ENCODE measurements around the gene SERPINE1.

SERPINE1 gene

DNA sequence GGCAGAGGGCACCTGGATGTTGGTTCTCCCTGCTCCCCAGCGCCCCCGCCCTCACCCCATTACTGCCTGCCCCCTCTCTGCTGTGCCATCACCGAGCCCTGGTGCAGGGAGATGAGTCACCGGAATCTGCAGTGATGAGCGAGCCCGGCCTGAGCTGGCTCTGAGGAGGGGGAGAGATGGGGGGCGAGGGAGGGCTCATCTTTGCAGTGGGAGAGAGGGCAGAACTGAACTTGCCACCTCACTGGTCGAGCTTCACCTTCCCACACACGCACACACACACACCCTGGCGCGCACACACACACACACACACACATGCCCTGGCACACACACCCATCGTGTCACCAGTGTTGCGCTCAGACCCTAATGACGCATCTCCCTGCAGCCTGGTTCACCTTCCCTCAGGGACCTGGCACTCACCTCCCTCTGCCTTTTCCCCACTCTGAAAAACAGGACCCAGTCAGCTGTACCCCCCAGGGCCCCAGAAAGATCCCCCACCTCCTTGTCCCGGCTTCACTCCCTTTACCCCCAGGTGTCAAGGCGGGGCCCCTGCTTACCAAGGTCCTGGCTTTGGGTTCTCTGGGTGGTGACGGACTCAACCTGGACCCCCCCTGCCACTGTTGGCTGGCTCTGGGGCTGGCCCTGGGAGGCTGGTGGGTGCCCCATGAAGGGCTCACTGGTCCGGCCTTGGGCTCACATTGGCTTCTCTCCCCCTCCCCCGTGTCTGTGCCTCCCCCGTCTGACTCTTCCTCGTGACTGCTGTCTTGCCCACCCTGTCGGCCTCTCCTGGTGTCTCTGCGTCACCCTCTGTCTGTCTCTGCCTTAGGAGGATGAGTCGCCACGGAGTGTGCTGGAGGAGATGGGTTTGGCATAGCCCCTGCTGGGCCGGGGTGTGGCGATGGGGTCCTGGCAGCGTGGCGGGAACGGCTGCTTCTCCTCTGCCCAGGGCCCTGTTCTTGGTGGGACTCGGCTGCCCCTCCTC lies 33.1 kb downstream of the SERPINE1 start:
- peak; percentile 55 for DNase-seq

DNA sequence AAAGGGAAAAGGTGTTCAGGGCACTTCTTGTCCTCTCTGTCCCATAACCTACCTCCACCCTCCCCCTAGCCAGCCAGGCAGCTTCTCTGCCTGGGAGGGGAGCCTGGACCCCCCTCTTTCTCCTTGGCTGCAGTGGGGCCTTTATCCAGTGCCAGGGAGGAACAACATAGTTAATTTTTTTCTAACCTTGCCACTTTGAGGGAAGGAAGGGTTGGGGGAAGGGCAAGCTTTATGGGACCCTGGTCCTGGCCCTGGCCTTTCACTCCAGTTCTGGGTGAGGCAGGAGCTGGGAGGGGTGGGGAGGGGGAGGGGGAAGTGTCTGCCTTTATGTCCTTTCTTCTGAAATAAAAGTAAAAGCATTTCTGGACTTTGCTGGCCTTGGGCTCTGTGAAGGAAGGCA lies 34.0 kb downstream of the SERPINE1 start:
- no peak for DNase-seq

DNA sequence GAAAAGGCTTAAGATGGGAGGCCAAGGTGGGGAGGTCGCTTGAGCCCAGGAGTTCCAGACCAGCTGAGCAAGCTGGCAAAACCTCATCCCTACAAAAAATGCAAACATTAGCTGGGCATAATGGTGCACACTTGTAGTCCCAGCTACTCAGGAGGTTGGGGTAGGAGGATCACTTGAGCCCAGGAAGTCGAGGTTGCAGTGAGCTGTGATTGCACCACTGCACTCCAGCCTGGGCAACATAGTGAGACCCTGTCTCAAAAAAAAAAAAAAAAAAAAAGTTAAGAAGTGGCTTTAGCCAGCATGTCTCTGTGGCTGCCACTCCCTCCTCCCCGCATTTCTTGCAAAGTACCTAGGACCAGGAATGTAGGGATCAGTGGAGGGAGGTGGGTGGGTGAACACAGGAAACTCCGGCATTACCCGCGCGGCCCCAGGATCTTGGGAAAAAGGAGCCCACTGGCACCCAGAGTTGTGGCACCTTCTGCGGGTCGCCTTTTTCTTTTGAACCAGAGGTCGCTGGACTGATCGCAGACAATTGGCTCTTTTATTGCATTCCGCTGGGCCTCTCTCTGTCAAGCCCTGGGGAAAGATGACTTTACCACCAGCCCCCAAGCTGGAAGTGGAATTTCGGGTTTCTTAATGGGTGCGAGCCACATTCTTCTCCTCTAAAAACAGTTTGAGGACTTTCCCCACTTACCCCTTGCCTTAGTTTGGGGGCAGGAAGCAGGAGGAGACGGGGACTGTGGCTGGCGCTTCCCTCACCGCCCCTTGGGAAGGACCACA lies 35.0 kb downstream of the SERPINE1 start:
- DNase-seq = no peak

DNA sequence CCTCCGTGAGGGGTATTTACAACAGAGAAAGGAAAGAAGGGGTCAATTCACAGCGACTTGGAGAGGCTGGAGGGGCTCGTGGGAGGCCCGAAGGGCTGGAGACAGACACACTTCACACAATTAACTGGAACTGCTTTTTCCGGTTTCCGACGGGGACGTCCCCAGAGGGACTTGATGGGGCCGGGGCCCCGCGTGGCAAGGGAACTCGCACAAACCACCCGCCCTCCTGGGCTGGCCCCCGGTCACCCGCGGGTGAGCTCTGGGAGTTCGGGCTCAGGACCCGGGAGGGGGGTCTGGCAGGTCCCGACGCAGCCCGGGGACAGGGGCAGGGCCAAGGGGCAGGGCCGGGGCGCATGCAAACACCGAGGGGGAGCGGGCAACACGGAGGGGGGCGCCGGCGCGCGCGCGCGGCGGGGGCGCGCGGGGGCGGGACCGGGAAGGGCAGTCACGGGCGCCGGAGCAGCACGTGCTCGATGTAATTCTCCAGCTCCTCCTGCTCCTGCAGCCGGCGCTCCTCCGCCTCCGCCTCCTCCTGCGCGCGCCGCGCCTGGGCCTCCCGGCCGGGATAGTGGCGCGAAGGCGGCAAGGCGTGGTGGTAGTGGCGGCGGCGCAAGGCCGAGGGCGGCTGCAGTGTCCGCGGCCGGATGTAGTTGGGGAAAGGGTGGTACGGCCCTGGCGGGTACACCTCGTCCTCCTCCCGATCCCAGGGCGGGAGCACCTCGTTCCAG lies 35.8 kb downstream of the SERPINE1 start:
- peak; percentile 68 for DNase-seq

DNA sequence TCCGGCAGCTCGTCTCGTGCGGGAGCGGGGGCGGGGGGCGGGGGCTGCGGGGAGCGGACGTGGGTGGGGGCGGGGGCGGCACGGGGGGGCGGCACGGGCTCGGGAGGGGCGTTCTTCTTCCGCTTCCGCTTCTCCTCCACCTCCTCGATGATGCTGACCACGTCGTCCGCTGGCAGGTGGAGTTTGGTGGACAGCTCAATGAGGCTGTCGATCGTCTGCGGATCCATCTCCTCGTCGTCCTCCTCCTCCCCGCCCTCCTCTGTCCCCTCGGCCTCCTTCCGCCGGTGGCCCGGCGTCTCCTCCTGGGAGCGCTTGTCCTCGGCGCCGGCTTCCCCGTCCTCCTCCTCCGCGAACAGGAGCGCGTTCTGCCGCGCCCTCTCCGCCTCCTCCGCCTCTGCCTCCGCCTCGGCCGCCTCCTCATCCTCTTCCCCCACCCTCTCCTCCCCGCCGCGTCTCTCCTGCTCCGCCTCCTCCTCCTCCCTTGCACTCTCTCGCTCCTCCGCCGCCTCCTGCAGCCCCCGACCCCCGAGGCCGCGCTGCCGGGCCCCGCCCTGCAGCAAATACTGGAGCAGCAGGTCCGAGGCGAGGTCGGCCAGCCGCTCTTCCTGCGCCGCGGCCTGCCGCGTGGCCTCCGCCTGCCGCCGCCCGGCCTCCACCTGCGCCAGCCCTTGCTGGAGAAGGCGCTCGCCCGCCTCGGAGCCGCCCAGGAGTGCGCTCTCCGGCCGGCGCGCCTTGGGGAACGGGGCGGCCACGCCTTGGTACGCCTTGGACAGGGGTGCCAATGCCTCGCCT lies 36.6 kb downstream of the SERPINE1 start:
- DNase-seq = peak; percentile 38

DNA sequence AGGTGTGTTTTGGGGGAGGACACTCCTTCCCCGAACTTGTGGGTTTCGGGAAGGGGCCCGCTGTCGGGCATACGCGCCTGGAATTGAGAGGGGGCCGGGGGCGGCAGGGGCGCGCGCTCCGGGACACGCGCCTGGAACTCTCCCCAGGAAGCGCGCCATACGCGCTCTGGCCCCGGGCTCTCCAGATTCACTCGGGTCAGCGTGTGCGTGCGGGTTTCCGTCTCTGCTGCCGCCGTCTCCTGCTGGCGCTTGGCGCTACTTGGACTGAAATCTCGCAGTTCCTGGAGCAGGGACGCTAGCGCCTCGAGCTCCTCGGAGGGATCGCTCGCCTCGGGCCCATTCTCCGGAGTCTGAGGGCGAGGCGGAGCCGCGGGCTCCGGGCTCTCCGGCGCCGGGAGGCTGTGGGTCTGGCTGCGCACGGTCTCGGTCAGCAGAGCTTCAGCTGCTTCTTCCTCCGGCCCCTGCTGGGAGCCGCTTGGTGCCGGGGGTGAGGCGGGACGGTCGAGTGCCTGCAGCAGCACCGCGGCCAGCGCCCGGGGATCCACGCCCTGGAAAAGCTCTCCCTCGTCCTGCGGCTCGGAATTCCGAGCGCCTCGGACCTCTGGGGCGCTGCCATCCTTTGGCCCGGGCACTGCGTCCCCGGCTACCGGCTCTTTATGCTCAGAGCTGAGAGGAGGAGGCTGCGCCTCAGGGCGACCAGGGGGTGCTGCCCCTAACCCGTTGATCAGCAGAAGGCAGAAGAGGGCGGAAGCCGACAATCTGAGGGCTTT lies 37.4 kb downstream of the SERPINE1 start:
- DNase-seq = peak; percentile 47

DNA sequence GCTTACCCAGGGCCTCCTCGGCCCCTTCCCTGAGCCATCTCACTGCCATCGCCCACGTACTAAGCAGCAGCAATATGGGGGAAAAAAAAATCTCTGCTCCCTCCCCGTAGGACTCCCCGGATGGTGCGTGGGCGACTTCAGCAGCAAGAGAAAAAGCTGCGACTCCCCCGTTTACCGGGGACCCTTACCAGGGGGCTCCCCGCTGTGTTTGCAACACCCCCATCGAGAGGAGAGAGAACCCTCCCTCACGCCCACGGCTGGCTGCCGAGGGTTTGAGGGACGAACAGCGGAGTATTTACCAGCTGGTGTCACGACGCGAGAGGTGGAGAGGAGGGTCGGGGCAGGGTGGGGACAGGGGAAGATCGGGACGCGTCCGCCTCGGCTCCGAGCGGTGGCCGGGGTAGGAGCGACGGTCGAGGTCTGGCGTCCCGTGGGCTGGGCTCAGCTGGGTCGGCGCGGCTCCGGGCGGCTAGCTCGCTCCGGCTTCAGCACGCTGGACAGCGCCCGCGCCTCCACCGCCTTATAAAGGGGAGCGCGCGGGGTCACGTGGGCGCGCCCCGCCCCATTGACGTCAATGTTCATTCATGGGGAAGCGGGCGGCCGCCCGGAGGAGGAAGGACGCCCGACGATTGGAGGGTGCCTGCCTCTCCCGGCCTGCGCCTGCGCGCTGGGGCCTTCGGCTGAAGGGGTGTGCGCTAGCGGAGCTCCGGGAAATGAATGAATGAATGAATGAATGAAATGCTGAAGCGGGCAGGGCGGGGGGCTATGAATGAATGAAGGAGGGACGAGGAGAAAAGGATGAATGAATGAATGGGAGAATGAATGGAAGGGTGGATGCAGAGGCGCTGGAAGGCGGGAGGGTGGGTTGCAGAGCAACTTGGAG lies 38.4 kb downstream of the SERPINE1 start, which contains the start of gene VGF:
VGF (minus strand) TSS at position 495 of the 883 bp plus-strand sequence. CDS start 726 bp downstream, outside the sequence.
- DNase-seq = peak; percentile 93

DNA sequence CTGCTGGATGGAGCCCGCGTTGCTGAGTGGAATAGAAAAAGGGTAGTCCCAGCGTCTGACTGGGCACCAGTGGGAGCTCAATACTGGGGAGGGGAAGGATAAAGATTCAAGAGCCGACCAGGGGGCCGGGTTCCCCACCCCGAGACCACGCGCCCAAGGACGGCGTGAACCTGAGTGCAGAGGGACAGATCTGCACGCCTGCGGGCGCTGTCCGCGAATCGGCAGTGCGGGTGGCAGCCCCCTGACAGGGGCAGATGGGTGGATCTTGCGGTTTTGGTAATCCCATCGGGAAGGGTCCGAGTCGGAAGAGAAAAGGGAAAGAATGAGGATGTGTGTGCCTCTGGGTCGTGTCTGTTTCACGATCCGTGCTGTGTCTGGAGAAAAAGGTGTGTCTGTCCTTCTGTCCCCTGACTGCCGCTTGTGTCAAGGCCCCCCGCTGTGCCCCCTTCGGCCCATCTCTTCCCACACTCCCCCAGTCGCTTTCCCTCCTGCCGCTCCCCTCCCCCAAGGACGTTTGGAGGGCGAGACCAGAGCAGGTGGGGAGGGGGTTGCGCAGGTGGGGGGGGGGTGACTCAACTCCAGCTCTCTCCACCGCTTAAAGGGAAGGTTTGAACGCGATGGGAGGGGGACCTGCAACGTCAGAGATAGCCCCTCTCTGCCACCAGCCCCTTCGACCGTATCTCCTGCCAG lies 39.2 kb downstream of the SERPINE1 start:
- DNase-seq = no peak

DNA sequence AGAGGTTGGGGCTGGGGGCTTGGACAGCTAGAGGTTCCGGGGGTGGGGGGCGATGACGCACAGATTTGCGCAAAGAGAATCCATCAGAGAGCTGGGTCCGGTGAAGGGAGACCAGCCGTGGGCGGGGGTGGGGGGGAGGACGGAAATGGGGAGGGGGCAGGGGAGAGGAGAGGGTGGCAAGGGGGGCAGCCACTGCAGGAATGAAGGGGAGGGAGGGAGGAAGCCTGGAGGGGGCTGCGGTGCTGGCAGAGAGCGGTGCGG lies 39.7 kb downstream of the SERPINE1 start:
- no peak for DNase-seq

DNA sequence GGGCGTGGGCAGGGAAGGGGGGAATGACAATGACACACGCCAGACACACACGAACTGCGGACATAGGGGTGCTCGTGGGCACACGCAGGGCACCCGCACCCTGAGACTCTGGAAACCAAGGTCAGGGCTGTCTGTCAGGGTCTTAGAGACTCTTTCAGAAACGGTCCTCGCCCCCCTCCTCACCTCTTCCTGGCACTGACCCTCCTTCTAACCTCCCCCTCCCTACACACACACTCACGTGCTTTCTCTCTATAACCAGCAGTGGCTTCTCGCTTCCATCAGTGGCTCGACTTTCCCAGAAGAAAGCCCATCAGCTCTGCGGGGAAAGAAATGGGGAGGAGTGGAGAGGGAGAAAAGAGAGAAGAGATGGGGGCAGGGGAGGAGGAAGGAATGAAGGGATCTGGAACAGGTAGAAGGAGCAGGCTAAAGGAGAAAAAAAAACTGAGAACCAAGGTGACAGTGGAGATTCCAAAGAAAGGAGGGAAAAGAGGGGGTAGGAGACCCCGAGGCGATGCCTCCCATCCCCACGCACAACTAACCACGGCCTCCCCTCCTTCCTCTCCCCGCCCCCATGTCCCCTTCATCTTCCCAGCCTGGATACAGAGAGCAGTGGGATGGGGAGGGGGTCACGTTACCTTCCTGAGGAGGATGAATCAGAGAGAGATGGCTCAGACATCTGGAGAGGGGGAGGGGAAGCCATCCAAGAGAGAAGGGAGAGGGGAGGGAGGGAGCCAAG lies 40.2 kb downstream of the SERPINE1 start:
- DNase-seq = no peak

DNA sequence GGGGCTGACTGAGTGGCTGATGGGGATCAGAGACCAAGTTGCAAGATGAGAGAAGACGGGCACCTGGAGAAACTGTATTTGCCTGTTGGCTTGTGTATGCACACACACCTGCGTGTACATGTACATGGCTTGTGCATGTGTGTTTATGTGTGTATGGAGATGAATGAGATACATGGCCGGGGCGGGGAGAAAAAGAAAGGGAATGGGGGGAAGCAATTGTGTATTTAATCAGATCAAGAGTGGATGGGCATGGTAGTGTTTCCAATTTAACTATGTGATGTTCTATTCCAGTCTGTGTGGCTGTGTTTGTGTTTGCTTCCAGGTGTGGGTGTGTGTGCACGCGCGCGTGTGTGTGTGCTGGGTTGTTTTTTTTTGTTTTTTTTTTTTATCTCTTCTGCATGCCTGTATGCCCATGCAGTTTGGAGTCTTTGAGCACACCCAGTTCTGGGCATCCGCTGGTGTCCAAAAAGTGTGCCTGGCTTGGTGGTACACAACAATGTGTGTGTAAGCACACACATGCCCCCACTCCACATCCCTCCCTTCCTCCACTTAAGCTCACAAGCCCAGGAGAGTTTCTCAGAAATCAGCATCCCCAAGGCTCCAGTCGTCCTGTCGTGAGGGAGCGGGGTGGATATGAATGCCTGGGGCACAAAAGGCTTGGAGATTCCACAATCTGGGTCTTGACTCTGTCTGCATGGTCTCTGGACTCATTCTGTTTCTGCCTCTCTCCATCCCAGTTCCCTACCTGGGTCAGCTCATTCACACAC lies 40.9 kb downstream of the SERPINE1 start:
- DNase-seq = no peak

DNA sequence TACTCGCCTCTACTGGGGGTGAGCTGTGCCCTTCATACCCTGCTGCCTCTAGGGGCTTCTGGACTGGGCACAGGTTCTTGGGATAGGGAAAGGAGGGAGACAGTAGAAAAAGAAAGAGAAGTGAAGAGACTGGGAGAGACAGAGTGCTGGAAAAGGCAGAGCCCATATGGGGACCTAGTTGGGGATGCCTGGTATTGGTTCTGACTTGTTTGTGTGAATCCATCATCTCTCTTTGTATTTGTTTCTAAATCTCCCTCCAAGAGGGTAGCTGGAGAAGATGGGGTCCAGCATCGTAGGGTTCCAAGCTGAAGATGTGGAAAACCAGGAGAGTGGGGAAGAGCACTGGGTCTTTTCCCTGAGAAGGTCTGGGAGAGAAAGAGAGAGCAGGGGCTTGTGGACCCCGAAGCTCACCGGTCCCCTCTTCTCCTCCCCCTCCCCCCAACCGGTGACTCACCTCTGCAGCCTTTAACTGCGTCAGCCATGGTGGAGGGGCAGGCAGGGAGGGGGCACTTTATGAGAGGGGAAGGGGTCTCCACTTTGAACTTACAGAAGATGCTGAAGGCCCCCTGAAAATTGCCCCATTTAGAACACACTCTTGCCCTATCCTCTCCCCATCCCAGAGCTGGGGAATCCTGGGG lies 41.6 kb downstream of the SERPINE1 start:
- no peak for DNase-seq

DNA sequence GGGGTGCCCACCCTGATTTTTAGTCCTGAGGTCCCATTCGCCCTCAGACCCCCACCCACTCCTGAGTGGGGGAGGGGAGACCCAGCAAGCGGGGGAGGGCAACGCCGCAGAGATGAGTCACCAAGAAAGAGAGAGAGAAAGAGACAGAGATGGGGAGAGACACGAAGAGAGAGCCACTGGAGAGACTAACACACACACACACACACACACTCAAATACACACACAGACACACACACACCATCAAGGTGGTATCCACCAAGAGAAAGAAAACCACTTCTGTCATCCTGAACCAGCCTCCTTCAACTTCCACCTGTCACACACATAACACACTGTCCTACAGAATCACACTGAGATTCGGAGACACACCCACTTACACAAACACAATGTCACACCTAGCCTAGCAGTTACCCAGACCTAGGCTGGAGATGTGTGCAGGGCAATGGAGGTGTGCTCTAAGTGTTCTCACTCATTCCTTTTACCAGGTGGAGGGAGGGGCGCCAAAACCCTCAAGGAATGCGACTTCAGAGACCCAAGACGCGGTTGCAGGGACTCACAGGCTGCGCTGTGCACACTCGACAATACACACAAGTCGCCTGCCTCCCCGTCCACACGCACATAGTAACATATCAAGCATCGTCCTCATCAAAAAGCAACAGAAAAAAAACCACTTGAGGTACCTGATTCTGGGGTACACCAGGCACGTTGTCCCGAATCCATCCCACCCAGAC lies 42.4 kb downstream of the SERPINE1 start:
- DNase-seq = no peak

DNA sequence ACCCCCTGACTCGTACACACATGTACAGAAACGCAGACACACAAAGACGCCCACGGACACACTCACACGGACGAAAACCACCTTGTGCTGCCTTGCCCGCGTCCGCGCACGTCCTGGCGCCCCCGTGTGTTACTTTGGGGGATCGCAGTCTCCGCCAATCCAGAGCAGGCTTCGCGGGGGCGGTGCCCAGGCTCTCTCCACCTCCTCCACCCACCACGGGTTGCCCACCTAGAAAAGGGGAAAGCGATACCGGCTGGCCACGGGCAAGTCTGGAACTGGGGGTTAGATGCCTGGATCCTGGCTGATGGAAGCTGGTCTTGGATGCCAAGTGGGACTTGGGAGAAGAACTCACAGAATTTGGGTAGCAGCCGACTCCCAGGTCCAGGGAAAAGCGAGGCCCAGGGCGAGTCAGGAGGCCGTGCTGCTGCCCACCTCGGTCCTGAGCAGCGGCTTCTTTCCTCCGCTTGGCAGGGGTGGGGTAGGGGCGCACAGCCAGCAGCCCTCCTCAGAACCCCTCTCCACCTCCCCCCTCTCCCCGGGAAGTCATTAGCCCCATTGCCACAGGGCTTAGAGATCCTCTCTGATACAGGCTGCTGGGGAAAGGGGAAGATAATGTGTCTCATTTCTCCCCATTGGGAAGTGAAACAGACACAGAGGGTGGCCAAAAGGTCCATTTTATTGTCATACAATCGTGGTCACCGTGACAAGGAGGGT lies 43.1 kb downstream of the SERPINE1 start:
- peak; percentile 54 for DNase-seq

DNA sequence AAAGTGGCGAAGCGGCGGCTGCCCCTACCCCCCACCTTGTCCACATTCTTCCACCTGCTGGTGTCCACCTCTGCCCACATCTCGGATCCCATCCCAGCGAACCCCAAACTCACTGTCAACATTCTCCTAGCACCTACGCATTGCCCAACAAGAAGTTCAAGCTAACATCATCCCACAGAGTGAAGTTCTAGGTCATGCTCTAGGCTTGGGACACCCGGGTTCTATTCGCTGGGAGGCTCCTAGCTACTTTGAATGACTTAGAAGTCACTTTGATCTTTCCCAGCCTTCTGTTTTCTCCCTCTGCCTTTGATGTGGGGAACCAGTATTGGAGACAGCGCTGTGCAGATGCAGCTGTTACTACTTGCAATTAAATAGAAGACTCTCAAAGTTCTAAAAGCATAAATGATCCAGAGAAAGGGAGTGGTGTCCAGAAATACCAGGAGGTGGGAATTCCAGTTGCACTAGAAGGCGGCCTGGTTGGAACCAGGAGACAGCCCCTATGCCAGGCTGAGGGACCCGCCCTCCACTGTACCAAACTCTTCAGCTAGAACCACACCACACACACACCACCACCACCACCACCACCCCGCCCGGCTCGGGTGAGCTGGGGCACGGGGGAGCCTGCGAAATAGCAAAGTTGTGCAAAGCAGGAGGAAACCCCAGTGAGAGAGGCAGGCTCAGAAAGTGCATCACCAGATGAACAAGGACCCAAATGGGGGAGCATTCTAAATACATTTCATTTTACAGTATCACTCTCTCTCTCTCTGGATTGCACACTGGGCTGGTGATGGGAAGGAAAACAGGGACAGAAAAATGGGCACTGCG lies 43.9 kb downstream of the SERPINE1 start:
- DNase-seq = no peak

DNA sequence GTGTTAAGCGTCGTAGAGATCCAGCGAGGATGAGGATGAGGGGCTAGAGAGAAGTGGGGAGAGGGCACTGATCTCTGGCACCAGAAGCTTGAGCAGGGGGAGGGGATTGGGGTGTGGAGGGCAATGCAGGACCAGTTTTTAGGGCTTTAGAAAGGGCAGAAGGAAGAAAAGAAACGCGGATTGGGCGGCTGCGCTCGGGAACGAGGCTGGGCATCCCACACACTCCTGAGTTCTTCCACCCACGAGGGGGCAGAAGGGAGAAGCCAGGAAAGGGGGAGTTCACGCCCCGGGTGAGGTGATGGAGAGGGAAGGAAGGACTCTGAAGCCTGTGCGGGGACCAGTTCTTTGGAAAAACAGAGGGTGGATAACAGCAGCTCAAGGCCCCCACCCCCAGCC lies 44.5 kb downstream of the SERPINE1 start:
- no peak for DNase-seq

Data from EL (cell line).